ENCODE measurements around the gene TMEM234.

Gene TMEM234

DNA sequence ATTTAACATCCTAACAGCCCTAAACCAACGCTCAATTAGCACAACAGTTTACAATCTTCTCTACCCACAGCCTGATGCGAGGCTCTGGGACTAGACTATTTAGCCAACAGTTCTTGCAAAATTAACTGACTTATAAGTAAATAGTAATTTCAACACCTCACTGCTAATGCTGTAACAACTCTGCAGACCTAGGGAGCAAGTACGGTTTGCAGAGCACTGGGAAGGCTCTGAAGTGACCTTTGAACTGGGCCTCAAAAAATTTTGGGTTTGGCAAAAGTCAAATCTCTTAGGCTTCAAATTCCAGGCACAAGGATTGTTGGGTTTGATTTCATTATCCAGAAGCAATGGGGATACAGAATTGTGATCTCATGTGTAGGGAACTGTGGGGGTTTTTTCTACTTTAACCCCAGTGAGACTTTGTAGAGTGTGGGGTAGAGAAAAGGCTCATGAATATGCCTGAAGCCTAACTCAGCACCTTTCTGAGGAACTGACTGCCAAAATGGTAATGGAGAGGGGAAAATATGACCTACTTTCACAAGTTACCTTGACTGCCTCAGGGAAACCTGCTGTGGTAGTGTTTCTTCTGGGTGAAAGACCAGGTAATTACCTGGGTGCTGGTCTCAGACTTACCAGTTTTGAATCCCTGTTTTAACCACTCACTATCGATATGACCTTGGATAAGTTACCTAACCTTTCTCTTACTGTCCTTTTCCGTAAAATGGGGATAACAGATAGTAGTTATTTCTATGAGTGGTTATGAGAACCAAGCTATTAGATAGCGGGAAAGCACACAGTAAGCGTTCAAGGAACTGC, 43.6 kb downstream of the TMEM234 start:
- Mint-ChIP-seq H3K27ac (peak overlapping the region; percentile 99), H3K36me3 (peaks cover 17% of the 10 kb centered on the region), H3K4me1 (peaks cover 39% of the 10 kb centered on the region), H3K27me3 (no peaks in the 10 kb centered on the region), H3K9me3 (no peaks in the 10 kb centered on the region), H3K4me3 (peak overlapping the region; percentile 91)

GRCh38 chr1:32172621-32173245, 49.4 kb downstream of the TMEM234 start:
- H3K4me3 Mint-ChIP-seq, result no peak overlapping the region
- H3K36me3 Mint-ChIP-seq, result peaks cover 15% of the 10 kb centered on the region
- no peaks in the 10 kb centered on the region for H3K27me3 Mint-ChIP-seq
- H3K4me1 Mint-ChIP-seq, result peaks cover 15% of the 10 kb centered on the region
- no peaks in the 10 kb centered on the region for H3K9me3 Mint-ChIP-seq
- no peak overlapping the region for H3K27ac Mint-ChIP-seq

DNA sequence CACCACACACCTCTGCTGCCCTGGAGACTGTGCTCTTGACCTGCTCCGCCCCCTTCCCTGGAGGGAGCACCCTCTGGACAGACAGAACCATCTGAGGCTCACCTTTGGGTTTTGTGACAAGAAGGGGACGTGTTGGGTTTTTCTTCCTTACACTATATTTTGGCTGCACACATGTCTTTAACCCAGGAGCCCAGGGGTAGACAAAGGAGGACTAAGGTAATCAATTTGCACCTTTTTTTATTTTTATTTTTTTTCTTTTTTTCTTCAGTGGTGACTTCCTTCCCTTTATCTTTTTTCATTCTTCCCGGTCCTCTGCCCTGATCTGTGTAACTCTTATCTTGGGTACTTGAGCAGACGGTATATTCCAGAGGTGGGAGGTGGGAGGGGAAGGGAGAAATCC, 51.2 kb downstream of the TMEM234 start:
- H3K9me3 Mint-ChIP-seq, result no peaks in the 10 kb centered on the region
- H3K27ac Mint-ChIP-seq, result no peak overlapping the region
- peaks cover 15% of the 10 kb centered on the region for H3K36me3 Mint-ChIP-seq
- H3K4me1 Mint-ChIP-seq, result peaks cover 14% of the 10 kb centered on the region
- no peaks in the 10 kb centered on the region for H3K27me3 Mint-ChIP-seq
- no peak overlapping the region for H3K4me3 Mint-ChIP-seq

Data from activated naive CD4-positive, alpha-beta T cell treated with anti-CD3 and anti-CD28 coated beads, Interleukin-2, amount 50 U/mL, for 24 hours (primary cell).